Dendritic cell treated with granulocyte-macrophage colony-stimulating factor and Interleukin-4, amounts not matched to agents 40 ng/mL and 50 ng/mL, for 4 days (primary cell): ENCODE data around the gene CRYAA.

Experiments used
- H3K27ac Mint-ChIP-seq: one replicate; pipeline ENCODE4 v1.8.0; 2022; ENCODE audit warnings: mild to moderate bottlenecking, mixed read lengths
- H3K27me3 Mint-ChIP-seq: one replicate; pipeline ENCODE4 v1.8.0; 2022; ENCODE audit warnings: mild to moderate bottlenecking, mixed read lengths
- H3K36me3 Mint-ChIP-seq: one replicate; pipeline ENCODE4 v1.8.0; 2022; ENCODE audit warnings: low read depth, mixed read lengths
- H3K4me1 Mint-ChIP-seq: one replicate; pipeline ENCODE4 v1.8.0; 2022; ENCODE audit warnings: low read depth, mixed read lengths
- H3K4me3 Mint-ChIP-seq: one replicate; pipeline ENCODE4 v1.8.0; 2022; ENCODE audit warnings: mild to moderate bottlenecking, moderate library complexity, mixed read lengths
- H3K9me3 Mint-ChIP-seq: one replicate; pipeline ENCODE4 v1.8.0; 2022; ENCODE audit warnings: mixed read lengths
- intact Hi-C: fragments of 100-400 bp; cut with micrococcal nuclease; formaldehyde crosslinking; loops from one replicate; pipeline ENCODE4 v1.15.0; 2022

The CRYAA gene

GRCh38 chr21:43203591-43203990, 34.8 kb downstream of the CRYAA start:
- H3K4me3 Mint-ChIP-seq: no peak overlapping the region
- peaks cover 20% of the 10 kb centered on the region for H3K9me3 Mint-ChIP-seq
- H3K27ac Mint-ChIP-seq: no peak overlapping the region
- H3K4me1 Mint-ChIP-seq: no peaks in the 10 kb centered on the region
- H3K36me3 Mint-ChIP-seq: no peaks in the 10 kb centered on the region
- H3K27me3 Mint-ChIP-seq: peaks cover 27% of the 10 kb centered on the region
- intact Hi-C loops: no loop called here

DNA sequence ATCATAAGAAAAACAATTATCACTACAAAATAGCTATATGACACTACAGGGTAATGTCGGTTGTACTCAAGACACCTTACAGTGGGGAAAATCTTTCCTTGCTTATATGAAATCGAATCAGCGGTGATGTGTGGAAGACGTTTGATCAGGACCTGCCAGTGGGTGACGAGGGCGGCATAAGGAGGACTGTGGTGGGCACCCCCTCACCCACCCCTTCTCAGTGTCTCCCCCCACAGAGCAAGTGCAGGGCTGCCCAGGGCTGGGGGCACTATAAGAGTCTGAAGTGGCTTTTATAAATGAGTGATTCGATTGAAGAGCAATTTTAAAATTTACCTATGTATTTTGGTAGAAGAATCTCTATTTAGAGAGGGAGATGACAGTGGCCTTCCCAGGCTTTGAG, 35.8 kb downstream of the CRYAA start:
- intact Hi-C loops: no loop called here
- H3K27me3 Mint-ChIP-seq: peaks cover 24% of the 10 kb centered on the region
- H3K27ac Mint-ChIP-seq: no peak overlapping the region
- no peaks in the 10 kb centered on the region for H3K36me3 Mint-ChIP-seq
- no peaks in the 10 kb centered on the region for H3K4me1 Mint-ChIP-seq
- H3K4me3 Mint-ChIP-seq: no peak overlapping the region
- peaks cover 15% of the 10 kb centered on the region for H3K9me3 Mint-ChIP-seq

- Mint-ChIP-seq H3K9me3 (peaks cover 8% of the 10 kb centered on the region), H3K4me1 (no peaks in the 10 kb centered on the region), H3K36me3 (no peaks in the 10 kb centered on the region), H3K4me3 (no peak overlapping the region), H3K27me3 (peaks cover 25% of the 10 kb centered on the region), H3K27ac (no peak overlapping the region)
- intact Hi-C loops: no loop called here
These were observed 37.6 kb downstream of the CRYAA start for GRCh38 chr21:43206231-43207042.

- intact Hi-C loops: no loop called here
- Mint-ChIP-seq H3K36me3 (no peaks in the 10 kb centered on the region), H3K4me3 (no peak overlapping the region), H3K4me1 (no peaks in the 10 kb centered on the region), H3K27ac (no peak overlapping the region), H3K9me3 (peaks cover 3% of the 10 kb centered on the region), H3K27me3 (peaks cover 25% of the 10 kb centered on the region)
These were observed 38.2 kb downstream of the CRYAA start for GRCh38 chr21:43207043-43207315.

DNA sequence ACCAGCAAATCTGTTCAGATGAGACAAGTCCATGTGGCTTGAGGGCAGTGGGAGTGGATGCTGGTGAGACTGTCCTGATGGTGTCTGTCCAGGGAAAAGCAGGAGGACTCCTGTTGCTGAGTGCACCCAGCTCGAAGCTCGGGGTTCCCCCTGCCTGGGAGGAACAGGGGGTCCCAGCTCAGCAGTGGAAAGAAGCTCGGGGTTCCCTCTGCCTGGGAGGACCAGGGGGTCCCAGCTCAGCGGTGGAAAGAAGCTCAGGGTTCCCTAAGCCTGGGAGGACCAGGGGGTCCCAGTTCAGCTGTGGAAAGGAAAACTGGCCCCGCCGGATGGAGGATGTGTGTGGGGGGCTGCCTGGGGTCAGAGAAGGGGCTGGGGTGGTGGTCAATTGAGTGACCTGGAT, 39.1 kb downstream of the CRYAA start:
- no peak overlapping the region for H3K4me3 Mint-ChIP-seq
- H3K27ac Mint-ChIP-seq: no peak overlapping the region

DNA sequence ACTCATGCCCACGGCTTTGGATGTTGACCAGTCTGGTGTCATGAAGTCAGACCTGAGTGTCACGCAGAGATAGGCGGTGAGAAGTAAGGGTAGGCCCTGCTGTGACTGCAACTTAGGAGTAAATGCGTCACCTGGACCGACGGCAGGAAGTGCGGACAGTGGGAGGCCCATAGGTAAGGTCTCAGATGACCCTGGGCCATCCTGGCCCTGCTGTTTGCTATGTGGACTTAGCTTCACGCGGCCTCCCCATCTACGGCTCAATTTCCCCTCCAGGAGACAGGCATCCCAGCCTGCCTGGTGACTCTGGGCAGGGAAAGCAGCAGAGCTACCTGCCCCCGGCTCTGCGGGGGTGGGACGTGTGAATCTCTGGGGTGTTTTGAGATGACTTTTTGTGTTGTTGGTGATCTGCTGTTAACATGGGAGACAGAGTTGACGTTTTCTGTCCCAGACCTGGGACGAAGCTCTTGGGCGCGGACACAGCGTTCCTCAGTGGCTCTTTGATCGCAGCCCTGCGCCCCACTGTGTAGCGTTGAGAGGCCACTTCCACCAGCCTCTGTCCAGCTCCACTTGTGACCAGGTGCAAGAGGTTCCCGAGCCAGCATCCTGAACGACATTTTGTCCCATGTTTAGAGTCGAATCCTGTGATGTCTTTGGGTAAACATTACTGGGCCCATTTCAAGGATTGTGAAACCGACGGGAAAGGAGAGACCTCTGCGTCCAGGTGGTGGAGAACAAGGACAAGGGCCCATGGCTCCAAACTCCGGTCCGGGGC, 39.9 kb downstream of the CRYAA start:
- H3K27me3 Mint-ChIP-seq: peaks cover 19% of the 10 kb centered on the region
- H3K36me3 Mint-ChIP-seq: no peaks in the 10 kb centered on the region
- intact Hi-C loops: no loop called here
- no peaks in the 10 kb centered on the region for H3K4me1 Mint-ChIP-seq
- no peak overlapping the region for H3K27ac Mint-ChIP-seq
- no peak overlapping the region for H3K4me3 Mint-ChIP-seq
- H3K9me3 Mint-ChIP-seq: no peaks in the 10 kb centered on the region

More for the DNA sequence above, 39.1 kb downstream of the CRYAA start:
- H3K4me1 Mint-ChIP-seq: no peaks in the 10 kb centered on the region
- H3K27me3 Mint-ChIP-seq: peaks cover 23% of the 10 kb centered on the region
- no peaks in the 10 kb centered on the region for H3K36me3 Mint-ChIP-seq
- no peaks in the 10 kb centered on the region for H3K9me3 Mint-ChIP-seq
- intact Hi-C loops: no loop called here

DNA sequence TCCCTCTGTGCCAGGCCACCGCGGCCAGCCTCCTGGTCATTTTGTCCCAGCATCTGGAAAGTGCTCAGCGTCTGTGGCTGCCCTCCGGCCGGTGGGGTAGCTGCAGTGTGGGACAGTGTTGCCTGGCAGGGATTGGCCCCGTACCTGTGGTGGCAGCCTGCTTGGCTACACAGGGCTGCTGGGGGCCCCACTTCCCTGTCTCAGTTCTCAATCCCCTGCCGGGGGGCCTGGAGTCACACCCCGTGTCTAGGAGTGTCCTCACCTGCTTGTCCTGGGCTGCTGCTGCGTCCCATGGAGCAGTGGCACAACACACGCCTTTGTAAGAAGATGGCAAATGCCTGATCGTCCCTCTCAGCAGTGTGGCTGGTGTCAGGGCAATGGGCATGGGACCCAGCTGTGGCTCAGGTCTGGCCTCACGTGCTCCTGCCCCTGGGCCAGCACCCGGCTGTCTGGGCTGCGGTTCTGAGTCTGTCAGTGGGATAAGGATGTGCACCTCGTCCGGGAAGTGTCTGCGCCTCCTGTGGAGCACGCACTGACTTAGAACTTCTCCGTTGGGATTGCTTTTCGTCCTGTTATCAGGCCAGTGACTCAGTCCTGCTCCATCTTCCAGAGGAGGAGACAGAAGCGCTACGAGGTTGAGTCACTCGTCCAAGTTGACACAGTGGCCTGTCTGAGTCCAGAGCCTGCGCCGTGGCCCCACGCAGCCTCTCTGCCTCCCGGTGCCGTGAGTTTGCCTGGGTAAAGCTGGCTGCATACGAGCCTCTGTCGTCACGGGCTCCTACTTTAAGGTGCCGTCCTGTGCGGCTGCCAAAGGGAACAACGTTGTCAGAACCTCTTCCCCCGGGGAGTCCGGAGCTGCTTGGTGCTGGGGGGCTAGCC, 41.0 kb downstream of the CRYAA start:
- Mint-ChIP-seq H3K4me3 (no peak overlapping the region), H3K4me1 (no peaks in the 10 kb centered on the region), H3K36me3 (no peaks in the 10 kb centered on the region), H3K27me3 (peaks cover 16% of the 10 kb centered on the region), H3K9me3 (no peaks in the 10 kb centered on the region), H3K27ac (no peak overlapping the region)
- intact Hi-C loops: no loop called here

DNA sequence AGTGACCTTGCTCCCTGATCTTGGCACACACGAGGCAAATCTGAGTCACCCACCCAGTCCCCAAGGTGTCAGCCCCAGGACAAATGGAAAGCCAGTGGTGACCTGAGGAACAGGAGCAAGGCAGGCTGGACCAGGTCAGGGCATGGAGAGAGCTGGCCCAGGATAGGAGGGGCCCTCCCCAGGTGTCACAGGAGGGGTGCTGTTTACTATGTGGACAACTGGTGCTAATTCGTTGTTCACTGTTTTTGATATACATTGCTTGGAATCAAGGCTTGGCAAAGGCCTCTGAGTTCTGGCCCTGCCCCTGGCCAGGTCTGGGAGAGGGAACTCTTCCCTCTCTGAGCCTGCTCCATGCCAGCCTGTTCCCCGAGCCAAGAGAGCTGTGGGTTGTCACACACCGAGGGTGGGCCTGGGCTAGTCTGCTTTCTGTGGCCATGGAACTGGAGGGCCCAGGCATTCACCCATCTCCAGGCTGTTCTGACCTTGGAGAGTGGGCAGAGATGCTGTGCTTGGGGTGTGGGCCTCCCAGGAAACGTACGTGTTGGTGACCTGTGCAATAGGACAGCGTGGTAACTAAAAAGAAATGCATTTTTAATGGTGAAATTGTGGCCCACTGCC, 41.8 kb downstream of the CRYAA start:
- no peaks in the 10 kb centered on the region for H3K9me3 Mint-ChIP-seq
- no peak overlapping the region for H3K27ac Mint-ChIP-seq
- H3K36me3 Mint-ChIP-seq: no peaks in the 10 kb centered on the region
- no peak overlapping the region for H3K4me3 Mint-ChIP-seq
- intact Hi-C loops: no loop called here
- H3K4me1 Mint-ChIP-seq: no peaks in the 10 kb centered on the region
- peaks cover 16% of the 10 kb centered on the region for H3K27me3 Mint-ChIP-seq

GRCh38 chr21:43211072-43211759, 42.4 kb downstream of the CRYAA start:
- peaks cover 15% of the 10 kb centered on the region for H3K27me3 Mint-ChIP-seq
- H3K27ac Mint-ChIP-seq: no peak overlapping the region
- H3K9me3 Mint-ChIP-seq: no peaks in the 10 kb centered on the region
- H3K4me1 Mint-ChIP-seq: no peaks in the 10 kb centered on the region
- H3K4me3 Mint-ChIP-seq: no peak overlapping the region
- no peaks in the 10 kb centered on the region for H3K36me3 Mint-ChIP-seq
- intact Hi-C loops: no loop called here

DNA sequence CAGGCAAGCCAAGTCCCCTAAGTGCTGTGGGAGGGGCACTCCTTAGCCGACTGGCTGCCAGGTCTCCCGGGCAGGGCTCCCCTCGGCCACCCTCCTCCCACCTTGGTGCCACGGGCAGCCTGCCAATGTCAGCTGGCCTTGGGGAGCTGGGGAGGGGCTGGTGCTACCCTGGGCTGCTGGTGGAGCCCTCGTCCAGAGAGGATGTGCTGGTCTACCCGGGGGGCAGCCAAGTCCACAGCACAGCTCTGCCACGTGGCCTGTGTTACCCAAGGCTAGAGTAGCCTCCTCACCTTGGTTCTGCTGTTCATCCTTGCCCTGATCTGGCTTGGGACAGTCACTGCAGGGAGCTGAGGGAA, 42.9 kb downstream of the CRYAA start:
- intact Hi-C loops: no loop called here
- no peak overlapping the region for H3K4me3 Mint-ChIP-seq
- peaks cover 15% of the 10 kb centered on the region for H3K27me3 Mint-ChIP-seq
- no peak overlapping the region for H3K27ac Mint-ChIP-seq
- H3K36me3 Mint-ChIP-seq: no peaks in the 10 kb centered on the region
- no peaks in the 10 kb centered on the region for H3K4me1 Mint-ChIP-seq
- H3K9me3 Mint-ChIP-seq: no peaks in the 10 kb centered on the region
